Embryonic facial prominence (tissue), 1 donor: ENCODE data around the gene HNRNPAB.
A peak's percentile ranks its signal among the peaks of the same experiment; 100 is the strongest.
"Not testable (repeated sequence)": the region's sequence is repeated elsewhere in the genome, so short reads cannot be mapped to it uniquely, and the experiment has no call there.

Experiments
- DNase-seq: peaks from one replicate; pipeline ENCODE4 v3.0.0-alpha.2; 2016; ENCODE audit errors: extremely low spot score

The HNRNPAB gene

DNA sequence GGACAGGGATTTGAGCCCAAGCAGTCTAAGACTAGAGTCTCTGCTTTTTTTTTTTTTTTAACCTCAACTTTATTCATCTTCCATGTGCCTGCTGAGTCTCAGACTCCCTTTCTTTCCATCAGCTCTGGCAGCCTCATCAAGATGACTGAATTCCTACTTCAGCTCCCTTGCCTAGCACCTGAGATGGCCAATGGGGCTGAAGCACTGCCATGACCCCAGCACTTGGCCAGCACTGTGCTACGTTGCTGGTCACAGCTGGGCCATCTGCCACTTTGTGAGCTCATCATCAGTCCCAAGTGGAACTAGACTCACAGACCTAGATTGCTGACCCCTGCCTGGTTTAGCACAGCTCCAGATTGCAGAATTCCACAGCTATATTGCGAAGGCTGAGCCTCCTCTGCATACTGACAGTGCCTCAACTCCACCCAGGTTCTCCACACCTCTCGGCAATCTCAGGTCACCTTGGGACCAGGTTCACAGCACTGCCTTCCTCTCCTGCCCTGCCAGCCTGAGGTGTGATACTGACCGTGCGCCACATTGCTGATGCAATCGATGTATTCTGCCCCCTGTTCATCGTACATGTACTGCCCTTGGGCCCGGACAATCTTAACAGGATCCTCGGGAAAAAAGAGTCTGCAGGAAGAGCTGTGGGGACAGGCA lies 26.7 kb downstream of the HNRNPAB start:
- DNase-seq, result no peak

- no peak for DNase-seq
Measured at GRCh38 chr5:178231539-178232123, 27.3 kb downstream of the HNRNPAB start.

DNA sequence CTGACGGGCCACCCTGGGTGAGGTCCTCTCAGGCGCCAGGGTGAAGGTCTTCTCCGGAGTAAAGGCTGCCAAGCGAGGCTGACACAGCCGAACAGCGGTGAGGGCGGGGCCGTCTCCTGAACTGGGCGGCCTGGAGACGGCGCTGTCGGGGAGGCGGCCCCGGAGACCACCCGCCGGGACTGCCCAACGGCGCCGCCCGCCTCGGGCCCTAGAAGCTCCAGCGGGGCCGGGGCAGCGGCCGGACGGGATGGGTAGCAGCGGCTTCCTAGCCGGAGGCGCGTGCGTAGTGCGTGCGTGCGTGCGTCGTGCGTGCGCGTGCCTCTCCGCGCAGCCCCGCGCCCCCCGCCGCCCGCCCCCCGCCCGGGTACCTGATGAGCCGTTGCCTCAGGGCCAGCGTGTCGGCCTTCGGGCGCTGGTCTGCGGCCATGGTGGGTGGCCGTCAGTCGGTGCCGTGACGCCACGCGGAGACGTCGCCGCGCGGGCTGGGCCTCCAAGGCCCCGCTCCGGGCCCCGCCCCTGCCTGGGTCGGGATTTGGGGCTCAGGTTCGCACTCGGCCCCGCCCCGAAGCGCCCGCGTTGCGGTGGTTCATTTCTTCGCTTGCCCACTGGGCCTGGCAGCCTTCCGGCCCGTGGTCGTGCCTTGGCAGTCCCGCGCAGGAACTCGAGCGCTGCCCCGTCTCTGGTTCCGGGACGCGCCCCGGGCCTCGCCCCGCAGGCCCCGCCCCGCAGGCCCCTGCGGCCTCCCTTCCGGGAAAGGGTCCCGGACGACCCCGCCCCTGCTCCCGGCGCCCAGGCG lies 28.0 kb downstream of the HNRNPAB start, which contains the start of gene PHYKPL:
TSS of gene PHYKPL (minus strand) at position 679 of the 796 bp plus-strand sequence. CDS start at position 427, 252 bp downstream.
- DNase-seq, result no peak

- DNase-seq, result peak; percentile 20
Measured at GRCh38 chr5:178232920-178233429, 28.6 kb downstream of the HNRNPAB start.

DNA sequence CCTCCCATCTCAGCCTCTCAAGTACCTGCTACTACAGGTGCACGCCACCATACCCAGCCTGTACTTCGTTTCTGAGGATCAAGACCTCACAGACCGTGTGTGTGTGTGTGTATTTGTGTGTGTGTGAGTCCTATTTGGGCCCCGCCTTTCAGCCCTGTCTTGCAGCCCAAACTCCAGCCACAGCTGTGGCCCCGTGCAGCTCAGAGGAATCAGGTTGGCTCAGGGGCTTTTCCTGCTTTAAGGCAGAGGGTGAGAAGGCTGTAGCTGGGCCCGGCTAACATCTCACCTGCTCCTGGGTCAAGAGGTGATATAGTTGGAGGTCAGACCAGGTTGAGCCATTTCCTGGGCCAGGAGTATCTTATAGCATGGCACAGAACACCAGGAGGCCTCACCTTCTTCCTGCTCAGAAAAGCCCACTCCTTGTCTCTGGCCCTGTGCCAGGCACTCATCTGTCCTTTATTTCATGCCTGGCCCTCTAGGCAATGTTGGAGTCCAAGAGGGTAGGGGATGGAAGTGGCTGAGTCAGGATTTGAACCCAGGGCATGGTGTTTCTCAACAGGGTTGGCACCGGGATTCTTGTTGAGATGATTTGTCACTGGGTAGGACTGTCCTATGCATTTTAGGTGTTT lies 29.9 kb downstream of the HNRNPAB start:
- no peak for DNase-seq

DNA sequence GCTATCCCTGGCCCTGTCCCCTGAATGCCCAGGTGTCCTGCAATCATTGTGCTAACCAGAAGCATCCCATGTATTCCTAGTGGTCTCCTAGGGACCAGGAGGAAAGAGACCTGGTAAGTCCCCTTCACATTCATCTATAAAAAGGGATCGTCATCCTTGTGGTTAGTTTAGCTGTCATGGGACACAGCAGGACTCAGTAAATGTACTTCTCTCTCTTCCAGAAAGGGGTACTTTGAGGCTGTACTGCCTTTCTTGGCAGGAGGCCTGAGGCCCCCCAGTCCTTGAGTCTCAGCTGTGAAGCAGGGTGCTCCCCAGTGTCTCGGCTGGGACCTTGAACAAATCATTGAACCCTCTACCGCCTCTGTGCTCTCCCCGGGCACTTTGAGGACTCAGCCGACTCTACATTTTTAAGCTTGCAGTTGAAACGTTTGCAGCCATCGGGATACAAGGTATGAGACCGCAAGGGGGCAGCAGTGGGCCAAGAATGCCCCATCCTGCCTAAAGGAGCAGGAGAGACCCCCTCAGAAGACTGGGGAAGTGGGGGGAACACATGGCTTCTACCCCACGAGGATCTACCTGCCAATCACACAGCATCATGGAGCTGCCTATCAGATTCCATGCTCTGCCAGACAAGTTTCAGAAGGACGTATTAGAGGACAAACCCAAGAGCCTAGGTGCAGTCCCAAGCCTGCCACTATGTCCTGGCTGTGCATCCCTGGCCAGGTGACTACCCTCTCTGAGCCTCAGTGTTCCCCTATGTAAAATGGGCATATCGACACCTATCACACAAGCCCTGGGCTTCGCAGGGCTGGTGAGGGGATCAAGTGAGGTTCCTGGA lies 30.6 kb downstream of the HNRNPAB start:
- DNase-seq, result peak; percentile 52

GRCh38 chr5:178235588-178235974 lies 31.2 kb downstream of the HNRNPAB start:
- no peak for DNase-seq

GRCh38 chr5:178236126-178236525 lies 31.8 kb downstream of the HNRNPAB start:
- no peak for DNase-seq

DNA sequence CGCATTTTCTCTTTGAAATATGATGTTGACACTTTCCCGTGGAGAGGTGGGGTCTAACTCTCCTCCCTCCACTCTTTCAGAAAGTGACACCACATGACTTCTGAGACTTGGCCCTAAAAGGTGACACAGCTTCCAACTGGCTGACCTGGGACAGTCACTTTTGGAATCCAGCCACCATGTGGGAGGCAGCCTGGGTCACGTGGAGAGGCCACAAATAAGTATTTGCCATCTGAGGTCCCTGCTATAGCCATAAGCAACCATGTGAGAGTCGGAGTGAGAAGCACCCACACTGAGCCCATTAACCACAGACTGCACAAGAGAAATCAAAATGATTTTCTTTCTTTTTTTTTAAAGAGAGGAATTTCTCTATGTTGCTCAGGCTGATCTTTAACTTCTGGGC lies 32.3 kb downstream of the HNRNPAB start:
- DNase-seq, result no peak

DNA sequence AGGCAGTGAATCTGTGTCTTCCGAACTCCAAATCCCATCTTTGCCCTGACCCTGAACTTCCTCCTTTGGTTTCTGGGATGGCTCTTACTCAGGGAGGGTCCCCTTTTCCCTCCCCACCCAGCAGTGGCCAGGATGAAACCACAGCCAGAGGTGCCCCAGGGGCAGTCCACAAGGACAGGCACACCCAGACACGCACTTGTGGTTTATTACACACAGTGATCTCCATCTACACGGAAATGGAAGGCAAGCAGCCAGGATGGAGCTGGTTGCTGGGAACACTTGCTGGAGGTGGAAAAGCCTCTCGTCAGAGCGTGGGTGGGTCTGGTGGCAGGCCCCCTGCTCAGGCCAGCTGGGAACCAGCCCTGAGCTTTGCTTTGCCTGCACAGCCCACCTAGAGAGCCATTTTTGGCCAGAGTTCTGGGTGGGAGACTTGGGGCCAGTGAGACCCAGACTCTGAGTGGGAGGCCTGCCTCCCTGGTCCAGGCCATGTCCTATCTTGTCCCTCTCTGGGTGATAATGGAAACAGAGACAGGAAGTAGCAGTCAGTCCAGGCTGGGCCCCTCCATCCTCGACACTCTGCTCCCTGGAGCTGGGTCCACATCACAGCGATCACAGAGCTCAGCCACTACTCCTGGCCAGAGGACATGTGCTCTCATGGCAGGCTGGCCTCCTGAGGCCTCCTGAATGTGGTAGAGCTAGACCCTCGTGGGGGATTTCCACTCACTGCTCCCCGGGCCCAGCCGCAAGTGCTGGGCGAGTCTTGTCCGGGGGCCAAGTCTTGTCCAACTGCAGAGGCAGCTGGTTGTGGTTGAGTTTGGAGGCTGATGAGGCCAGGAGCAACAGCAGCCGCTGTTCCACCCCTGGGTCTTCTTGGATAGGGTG lies 33.3 kb downstream of the HNRNPAB start:
- DNase-seq, result no peak

DNA sequence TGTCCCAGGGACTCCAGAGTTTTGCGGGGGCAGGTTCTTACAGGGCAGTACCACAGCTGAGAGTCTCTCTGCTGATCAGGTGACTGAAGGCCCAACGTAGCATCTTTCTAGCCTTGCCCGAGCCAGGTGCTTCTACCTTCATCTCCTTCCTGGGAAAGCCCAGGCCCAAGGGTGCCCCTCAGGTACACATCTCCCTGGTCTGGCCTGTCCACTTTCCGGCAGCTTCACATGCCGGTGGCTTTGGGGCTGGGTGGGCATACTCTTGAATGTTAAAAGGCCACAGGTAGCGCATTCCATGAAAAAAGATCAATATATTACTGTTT lies 33.9 kb downstream of the HNRNPAB start:
- no peak for DNase-seq

- DNase-seq, result no peak
Measured at GRCh38 chr5:178238711-178239592, 34.6 kb downstream of the HNRNPAB start.

GRCh38 chr5:178239626-178240301 lies 35.4 kb downstream of the HNRNPAB start:
- DNase-seq, result not testable (repeated sequence)

- no peak for DNase-seq
Measured at GRCh38 chr5:178240341-178240741, 36.0 kb downstream of the HNRNPAB start.

- no peak for DNase-seq
Measured at GRCh38 chr5:178240766-178241165, 36.4 kb downstream of the HNRNPAB start.

- DNase-seq, result no peak
Measured at GRCh38 chr5:178241231-178241663, 36.9 kb downstream of the HNRNPAB start.

GRCh38 chr5:178241688-178242231 lies 37.4 kb downstream of the HNRNPAB start:
- DNase-seq, result no peak

DNA sequence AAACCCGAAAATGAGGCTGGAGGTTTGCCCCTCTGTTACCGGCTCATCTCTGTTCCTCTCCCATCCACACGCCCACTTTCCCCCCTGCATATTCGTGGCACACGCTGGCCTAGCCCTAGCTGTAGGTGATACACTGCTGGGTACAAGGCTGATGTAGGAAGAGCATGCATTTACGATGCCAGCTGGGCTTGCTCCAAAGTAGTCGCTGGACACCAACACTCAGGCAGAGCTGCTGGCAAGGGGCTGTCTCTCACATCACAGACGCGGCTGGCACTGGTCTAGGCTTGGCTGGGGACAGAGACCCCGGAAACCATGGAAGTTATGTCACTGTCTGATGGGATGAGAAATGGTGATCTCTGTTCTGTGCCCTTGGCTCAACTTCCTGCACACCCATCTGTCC lies 38.1 kb downstream of the HNRNPAB start:
- no peak for DNase-seq
